ENCODE measurements around the gene VAV3. TPM values are rescaled to one million over a fixed set of nuclear protein-coding genes. Genes with fewer than 3 reads are reported as not detected.

Gene VAV3
- total and polyA plus RNA-seq, 9 of the 15 experiments (the other 6 are each of a cell fraction or from before 2014, with no cell fraction given), result not detected

DNA sequence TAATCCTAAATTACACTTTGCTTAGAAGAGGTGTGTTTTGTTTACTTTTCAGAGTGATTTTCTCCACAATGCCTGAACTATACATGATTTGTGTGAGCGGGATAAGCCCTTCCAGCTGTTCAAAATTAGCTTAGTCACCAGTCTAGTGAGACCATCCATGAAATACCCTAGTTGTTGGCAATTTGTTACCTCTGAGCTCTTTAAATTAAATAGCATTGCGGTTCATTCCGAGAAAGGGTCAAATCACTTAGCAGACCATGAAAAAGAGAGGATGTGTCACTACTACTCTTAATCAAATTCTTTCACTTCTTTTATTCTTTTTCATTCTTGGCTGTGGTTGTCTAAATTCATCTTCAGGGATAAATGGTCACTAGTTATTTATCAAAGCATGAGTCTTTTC is 11.9 kb upstream of the VAV3 start (continued):
- TF ChIP-seq MIER1 (IDR thresholded peaks at IDR 0.05; ENCODE audit: low read depth) (no peak), MEF2A (IDR thresholded peaks at IDR 0.05; ENCODE audit: control insufficient read depth, low read depth, low read length) (no peak)

DNA sequence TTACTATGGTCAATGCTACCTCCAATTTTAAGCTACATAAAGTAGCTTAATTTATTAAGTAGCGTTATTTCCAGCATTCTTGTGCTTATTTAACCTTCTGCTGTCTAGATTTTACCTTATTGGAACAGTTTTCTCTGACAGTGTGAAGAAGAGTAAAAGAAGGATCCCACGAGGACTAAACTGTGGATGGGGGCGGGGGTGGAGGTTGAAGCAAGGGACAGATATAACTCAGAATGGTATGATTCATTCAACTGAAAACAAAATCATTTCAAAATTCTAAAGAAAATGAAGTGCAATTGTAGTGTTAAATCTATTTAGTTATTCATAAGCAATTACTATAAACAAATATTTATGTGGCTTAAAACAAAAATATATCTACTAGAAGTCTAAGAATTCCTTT is 11.5 kb upstream of the VAV3 start:
- intact Hi-C loops (cut with micrococcal nuclease) (loop anchor here (1.0 kb wide), 1 partner anchor 19 kb away; no protein-coding TSS in a partner anchor), in situ Hi-C loops (cut with MboI) (no loop called here)
- Histone ChIP-seq H3K36me3 (ENCODE audit: control insufficient read depth, insufficient read depth, low read length) (no peaks in the 10 kb centered on the region), H3K79me2 (ENCODE audit: control insufficient read depth, insufficient read depth, low read length) (no peaks in the 10 kb centered on the region), H4K20me1 (replicated peaks; ENCODE audit: control insufficient read depth, insufficient read depth, low read length) (no peaks in the 10 kb centered on the region), H3K9ac (ENCODE audit: insufficient read depth in 1 of 2, low read depth in 2 of 2, low read length in 2 of 2) (no peak overlapping the region), H3K4me1 (replicated peaks in 1 of 2; ENCODE audit: control insufficient read depth in 2 of 2, insufficient read depth in 2 of 2, low read length in 2 of 2) (no peaks in the 10 kb centered on the region), H3K4me2 (ENCODE audit: insufficient read depth, low read length) (no peak overlapping the region), H3K27ac (ENCODE audit: extremely low read depth, low read depth, low read length) (no peak overlapping the region), H3K27me3 (ENCODE audit: control insufficient read depth in 2 of 2, insufficient read depth in 2 of 2, low read length in 2 of 2) (no peaks in the 10 kb centered on the region; a peak in 1 of 5 replicates), H3K9me1 (ENCODE audit: control insufficient read depth, insufficient read depth, low read length) (no peaks in the 10 kb centered on the region), H3K9me3 (replicated peaks; ENCODE audit: control insufficient read depth, insufficient read depth, low read depth, low read length) (no peaks in the 10 kb centered on the region), H2AFZ (ENCODE audit: low read depth, low read length) (no peak overlapping the region), H3K4me3 (no peak overlapping the region)
- FAIRE-seq (no peak), DNase-seq (ENCODE audit: extremely low read depth in 1 of 4, low spot score in 3 of 4) (no peak), ATAC-seq (no peak)
- POLR2A ChIA-PET, result no interaction called here
- CTCF ChIA-PET (ENCODE audit: low intra/inter-chr PET ratio), result no interaction called here
- no TSS peak for BruUV-seq (replicated peaks)
- TF ChIP-seq ZNF699 (CRISPR knock-in tag; IDR thresholded peaks at IDR 0.05; ENCODE audit: insufficient replicate concordance) (no peak), POLR2H (tag; IDR thresholded peaks at IDR 0.05; ENCODE audit: low read depth) (no peak), ZNF316 (IDR thresholded peaks at IDR 0.05) (no peak), ZNF184 (CRISPR knock-in tag; IDR thresholded peaks at IDR 0.05) (no peak), HDAC6 (IDR thresholded peaks at IDR 0.05; ENCODE audit: low read depth, low read length) (no peak), HOXB6 (CRISPR knock-in tag; IDR thresholded peaks at IDR 0.05; ENCODE audit: borderline replicate concordance) (no peak)
- TF ChIP-seq, protein P1, sequence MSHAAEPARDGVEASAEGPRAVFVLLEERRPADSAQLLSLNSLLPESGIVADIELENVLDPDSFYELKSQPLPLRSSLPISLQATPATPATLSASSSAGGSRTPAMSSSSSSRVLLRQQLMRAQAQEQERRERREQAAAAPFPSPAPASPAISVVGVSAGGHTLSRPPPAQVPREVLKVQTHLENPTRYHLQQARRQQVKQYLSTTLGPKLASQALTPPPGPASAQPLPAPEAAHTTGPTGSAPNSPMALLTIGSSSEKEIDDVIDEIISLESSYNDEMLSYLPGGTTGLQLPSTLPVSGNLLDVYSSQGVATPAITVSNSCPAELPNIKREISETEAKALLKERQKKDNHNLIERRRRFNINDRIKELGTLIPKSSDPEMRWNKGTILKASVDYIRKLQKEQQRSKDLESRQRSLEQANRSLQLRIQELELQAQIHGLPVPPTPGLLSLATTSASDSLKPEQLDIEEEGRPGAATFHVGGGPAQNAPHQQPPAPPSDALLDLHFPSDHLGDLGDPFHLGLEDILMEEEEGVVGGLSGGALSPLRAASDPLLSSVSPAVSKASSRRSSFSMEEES (CRISPR knock-in tag; IDR thresholded peaks at IDR 0.05), result no peak
- TF ChIP-seq, protein P2, sequence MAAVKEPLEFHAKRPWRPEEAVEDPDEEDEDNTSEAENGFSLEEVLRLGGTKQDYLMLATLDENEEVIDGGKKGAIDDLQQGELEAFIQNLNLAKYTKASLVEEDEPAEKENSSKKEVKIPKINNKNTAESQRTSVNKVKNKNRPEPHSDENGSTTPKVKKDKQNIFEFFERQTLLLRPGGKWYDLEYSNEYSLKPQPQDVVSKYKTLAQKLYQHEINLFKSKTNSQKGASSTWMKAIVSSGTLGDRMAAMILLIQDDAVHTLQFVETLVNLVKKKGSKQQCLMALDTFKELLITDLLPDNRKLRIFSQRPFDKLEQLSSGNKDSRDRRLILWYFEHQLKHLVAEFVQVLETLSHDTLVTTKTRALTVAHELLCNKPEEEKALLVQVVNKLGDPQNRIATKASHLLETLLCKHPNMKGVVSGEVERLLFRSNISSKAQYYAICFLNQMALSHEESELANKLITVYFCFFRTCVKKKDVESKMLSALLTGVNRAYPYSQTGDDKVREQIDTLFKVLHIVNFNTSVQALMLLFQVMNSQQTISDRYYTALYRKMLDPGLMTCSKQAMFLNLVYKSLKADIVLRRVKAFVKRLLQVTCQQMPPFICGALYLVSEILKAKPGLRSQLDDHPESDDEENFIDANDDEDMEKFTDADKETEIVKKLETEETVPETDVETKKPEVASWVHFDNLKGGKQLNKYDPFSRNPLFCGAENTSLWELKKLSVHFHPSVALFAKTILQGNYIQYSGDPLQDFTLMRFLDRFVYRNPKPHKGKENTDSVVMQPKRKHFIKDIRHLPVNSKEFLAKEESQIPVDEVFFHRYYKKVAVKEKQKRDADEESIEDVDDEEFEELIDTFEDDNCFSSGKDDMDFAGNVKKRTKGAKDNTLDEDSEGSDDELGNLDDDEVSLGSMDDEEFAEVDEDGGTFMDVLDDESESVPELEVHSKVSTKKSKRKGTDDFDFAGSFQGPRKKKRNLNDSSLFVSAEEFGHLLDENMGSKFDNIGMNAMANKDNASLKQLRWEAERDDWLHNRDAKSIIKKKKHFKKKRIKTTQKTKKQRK (IDR thresholded peaks at IDR 0.05; ENCODE audit: borderline replicate concordance, low read depth, low read length), result no peak
- WGBS (ENCODE audit: insufficient coverage, low coverage, missing lambda C conversion rate), result 0% methylated on average over 3 of the region's 3 CpGs
